Suprapubic skin (tissue), 4 donors: ENCODE measurements around the gene NPW.

Experiments
- CTCF ChIP-seq, 2 donors: fragments of 200-600 bp in 1 of 2; fragments of 450-650 bp in 1 of 2; sonication (generic) in 1 of 2; IDR thresholded peaks; one replicate each; pipeline ENCODE4 v1.5.1; 2016 to 2019; ENCODE audit warnings: antibody characterized with exemption in 2 of 2, mild to moderate bottlenecking in 1 of 2, moderate library complexity in 1 of 2
- EP300 ChIP-seq: sonication (generic); formaldehyde crosslinking; IDR thresholded peaks from one replicate; pipeline ENCODE4 v1.6.1; 2017; ENCODE audit warnings: antibody characterized with exemption
- POLR2A ChIP-seq, 2 donors: fragments of 450-650 bp; IDR thresholded peaks; one replicate each; pipeline ENCODE4 v1.6.1; 2017; ENCODE audit warnings: antibody characterized with exemption in 2 of 2, mild to moderate bottlenecking in 2 of 2, moderate library complexity in 2 of 2
- POLR2AphosphoS5 ChIP-seq, 3 donors: sonication (generic); formaldehyde crosslinking; IDR thresholded peaks; one replicate each; pipeline ENCODE4 v1.6.1; 2017; ENCODE audit warnings: antibody characterized with exemption in 3 of 3

GRCh38 chr16:2009791-2010510 is 9.6 kb upstream of the NPW start, which contains the start of gene ZNF598:
- TF ChIP-seq CTCF (IDR thresholded peaks at IDR 0.05): no peak
- TF ChIP-seq POLR2A (IDR thresholded peaks at IDR 0.05): peak; percentile 77 to 81
- TF ChIP-seq POLR2AphosphoS5 (IDR thresholded peaks at IDR 0.05): peak in 2 of 3 donors; percentile 12 to 77
- TF ChIP-seq EP300: no peak
